ENCODE data around the gene EEIG2.
A peak's percentile ranks its signal among the peaks of the same experiment; 100 is the strongest.
"Not testable (repeated sequence)": the region's sequence is repeated elsewhere in the genome, so short reads cannot be mapped to it uniquely, and the experiment has no call there.

EEIG2 gene

GRCh38 chr1:108559215-108560186 is at the start of gene EEIG2:
TSS of gene EEIG2 (plus strand) at chr1:108560100. CDS start at chr1:108560429, 329 bp downstream.
- DNase-seq = peak; percentile 89

GRCh38 chr1:108511764-108512163 is 48.1 kb upstream of the EEIG2 start:
- no peak for DNase-seq

GRCh38 chr1:108512239-108513043 is 47.5 kb upstream of the EEIG2 start:
- peak; percentile 31 for DNase-seq

- no peak for DNase-seq
Measured at GRCh38 chr1:108513044-108513415, 46.9 kb upstream of the EEIG2 start.

- DNase-seq = not testable (repeated sequence)
Measured at GRCh38 chr1:108513914-108514313, 46.0 kb upstream of the EEIG2 start.

- not testable (repeated sequence) for DNase-seq
Measured at GRCh38 chr1:108517301-108517897, 42.5 kb upstream of the EEIG2 start.

- DNase-seq = no peak
Measured at GRCh38 chr1:108521990-108522393, 37.9 kb upstream of the EEIG2 start.

GRCh38 chr1:108523829-108524228 is 36.1 kb upstream of the EEIG2 start:
- DNase-seq = no peak

- no peak for DNase-seq
Measured at GRCh38 chr1:108524676-108525075, 35.2 kb upstream of the EEIG2 start.

GRCh38 chr1:108527135-108527534 is 32.8 kb upstream of the EEIG2 start:
- DNase-seq = no peak

GRCh38 chr1:108527837-108528236 is 32.1 kb upstream of the EEIG2 start:
- no peak for DNase-seq

GRCh38 chr1:108531444-108531843 is 28.5 kb upstream of the EEIG2 start:
- DNase-seq = no peak

- DNase-seq = no peak
Measured at GRCh38 chr1:108532730-108533129, 27.2 kb upstream of the EEIG2 start.

- DNase-seq = no peak
Measured at GRCh38 chr1:108533351-108534083, 26.4 kb upstream of the EEIG2 start.

GRCh38 chr1:108534759-108535158 is 25.1 kb upstream of the EEIG2 start:
- DNase-seq = no peak

GRCh38 chr1:108535315-108535897 is 24.5 kb upstream of the EEIG2 start:
- DNase-seq = not testable (repeated sequence)

- not testable (repeated sequence) for DNase-seq
Measured at GRCh38 chr1:108536021-108536420, 23.9 kb upstream of the EEIG2 start.

GRCh38 chr1:108536791-108537190 is 23.1 kb upstream of the EEIG2 start:
- DNase-seq = not testable (repeated sequence)

GRCh38 chr1:108537976-108538375 is 21.9 kb upstream of the EEIG2 start:
- DNase-seq = no peak

- no peak for DNase-seq
Measured at GRCh38 chr1:108540977-108541376, 18.9 kb upstream of the EEIG2 start.

GRCh38 chr1:108541861-108542260 is 18.0 kb upstream of the EEIG2 start:
- no peak for DNase-seq

GRCh38 chr1:108547493-108547892 is 12.4 kb upstream of the EEIG2 start:
- not testable (repeated sequence) for DNase-seq

Data from NCI-H1105 treated with DMSO at 0.1 percent for 48 hours (cell line).